Adrenal gland (tissue), 12 donors: ENCODE measurements around the gene CEL. TPM values are rescaled to one million over a fixed set of nuclear protein-coding genes. Genes with fewer than 3 reads are reported as not detected.
A peak's percentile ranks its signal among the peaks of the same experiment; 100 is the strongest.

ENCODE experiments used
- DNase-seq, 7 donors: peaks; one replicate each; pipeline ENCODE4 v3.0.0-alpha.2; 2019 to 2020
- H3K27ac ChIP-seq, 5 donors: fragments of 200-600 bp; sonication (generic) in 4 of 5; 1 replicate in 3 of 5; 2 replicates in 2 of 5; pipeline versions ENCODE4 v1.5.1 to v1.8.0; 2016 to 2020; ENCODE audit warnings: mild to moderate bottlenecking in 1 of 5
- H3K27me3 ChIP-seq: fragments of 200-600 bp; 2 replicates; pipeline ENCODE4 v1.8.0; 2021
- H3K36me3 ChIP-seq, 2 donors: fragments of 200-600 bp; replicated peaks in 1 of 2; 1 replicate in 1 of 2; 2 replicates in 1 of 2; pipeline versions ENCODE4 v1.5.1 to v1.8.0; 2018 to 2022
- H3K4me1 ChIP-seq, 2 donors: fragments of 200-600 bp; replicated peaks in 1 of 2; 1 replicate in 1 of 2; 2 replicates in 1 of 2; pipeline versions ENCODE4 v1.5.1 to v1.8.0; 2018 to 2021
- H3K4me3 ChIP-seq, 4 donors: fragments of 200-600 bp; sonication (generic) in 3 of 4; one replicate each; pipeline ENCODE4 v1.5.1; 2016 to 2018
- H3K9me3 ChIP-seq, 3 donors: fragments of 200-600 bp; sonication (generic) in 1 of 3; replicated peaks in 1 of 3; 1 replicate in 2 of 3; 2 replicates in 1 of 3; pipeline versions ENCODE4 v1.5.1 to v1.8.0; 2016 to 2021
- CTCF ChIP-seq, 6 experiments: fragments of 450-650 bp in 4 of 6; fragments of 200-600 bp in 2 of 6; sonication (generic) in 1 of 6; IDR thresholded peaks; 1 replicate in 5 of 6; 2 replicates in 1 of 6; pipeline versions ENCODE4 v1.5.1 to v1.8.0; 2016 to 2021; ENCODE audit warnings: antibody characterized with exemption in 6 of 6, mild to moderate bottlenecking in 2 of 6, moderate library complexity in 1 of 6
- POLR2A ChIP-seq, 2 donors: fragments of 450-650 bp; IDR thresholded peaks; one replicate each; pipeline ENCODE4 v1.6.1; 2017; ENCODE audit warnings: antibody characterized with exemption in 2 of 2, mild to moderate bottlenecking in 2 of 2, moderate library complexity in 1 of 2
- WGBS, 4 donors: extraction: QIAGEN DNeasy Blood & Tissue Kit in 2 of 4; methylation state at CpG; one replicate each; pipeline versions ENCODE4 v1.1.5 to v1.1.7; 2013 to 2017; 5-methylcytosine and 5-hydroxymethylcytosine counted together
- intact Hi-C, 2 donors: fragments of 100-400 bp; cut with DNase I; formaldehyde crosslinking; loops; one replicate each; pipeline versions ENCODE4 v1.14.1 to v1.15.0; 2022 to 2023
- polyA plus RNA-seq, 3 donors: library from polyadenylated mRNA; stranded (reverse); fragments of 200-250 nt in 2 of 3; fragments of 350-450 nt in 1 of 3; fragmentation: Illumina TruSeq in 1 of 3; extraction: RNeasy Lipid Tissue Mini Kit (QIAGEN cat#74804) in 1 of 3; gene quantifications; one replicate each; pipeline ENCODE4 v1.2.3, GENCODE V29; 2013 to 2014
- total RNA-seq, 9 donors: library from RNA; depleted of rRNA in 4 of 9; stranded (reverse); fragments of >200 nt in 4 of 9; fragments of 120-200 nt in 1 of 9; fragmentation: NEBNext Ultra II Directional in 1 of 9; extraction: Animal tissue kit (Norgen Biotek cat#: 25700) in 1 of 9; gene quantifications; one replicate each; pipeline versions ENCODE4 v1.1.0 to v1.2.4, GENCODE V29; 2013 to 2023
- donor health status: healthy with polysubstance abuse.
- donor health status: Bipolar disorder and iron deficiency.
- donor health status: DM: yes; HTN: yes; CAD: no.
- donor health status: DM: no; HTN: no; CAD: no.
- donor health status: DM: no; HTN: no; CAD: no.
- donor health status: DM: yes; HTN: yes; CAD: no.

The CEL gene
- total and polyA plus RNA-seq, 12 donors = 0.27 to 6.1 (median 2.1) TPM; not detected in 1

- Histone ChIP-seq H3K27ac (no peak overlapping the region), H3K27me3 (no peaks in the 10 kb centered on the region), H3K9me3 (no peaks in the 10 kb centered on the region), H3K4me1 (peaks cover 0 to 6% of the 10 kb centered on the region in 2 donors), H3K36me3 (peaks cover 0 to 54% of the 10 kb centered on the region in 2 donors), H3K4me3 (no peak overlapping the region)
- TF ChIP-seq POLR2A (IDR thresholded peaks at IDR 0.05) (no peak), CTCF (IDR thresholded peaks at IDR 0.05) (no peak)
- DNase-seq = no peak
- 94 to 95% (median 94%) methylated on average over 12 of the region's 12 CpGs for WGBS, 4 donors
- intact Hi-C loops = no loop called here
These were observed 4.2 kb upstream of the CEL start for GRCh38 chr9:133057553-133057952.

GRCh38 chr9:133058071-133058470, 3.7 kb upstream of the CEL start:
- peaks cover 0 to 49% of the 10 kb centered on the region in 2 donors for H3K36me3 ChIP-seq

GRCh38 chr9:133058550-133059320, 3.0 kb upstream of the CEL start:
- WGBS, 4 donors = 76 to 84% (median 81%) methylated on average over 12 of the region's 12 CpGs
- intact Hi-C loops = no loop called here
- TF ChIP-seq POLR2A (IDR thresholded peaks at IDR 0.05) = no peak

More at GRCh38 chr9:133058071-133058470, 3.7 kb upstream of the CEL start:
- intact Hi-C loops = no loop called here
- Histone ChIP-seq H3K4me3 (no peak overlapping the region), H3K9me3 (no peaks in the 10 kb centered on the region), H3K27me3 (no peaks in the 10 kb centered on the region), H3K4me1 (peaks cover 0 to 6% of the 10 kb centered on the region in 2 donors), H3K27ac (no peak overlapping the region)
- WGBS, 4 donors = 88 to 98% (median 92%) methylated on average over 5 to 7 of the region's 7 CpGs
- DNase-seq = peak in 1 of 7 donors; percentile 14
- TF ChIP-seq CTCF (IDR thresholded peaks at IDR 0.05) = no peak
- no peak for TF ChIP-seq POLR2A (IDR thresholded peaks at IDR 0.05)

GRCh38 chr9:133059623-133060022, 2.2 kb upstream of the CEL start:
- Histone ChIP-seq H3K27me3 (no peaks in the 10 kb centered on the region), H3K4me3 (no peak overlapping the region), H3K9me3 (no peaks in the 10 kb centered on the region), H3K27ac (no peak overlapping the region), H3K4me1 (peaks cover 0 to 6% of the 10 kb centered on the region in 2 donors), H3K36me3 (peaks cover 0 to 34% of the 10 kb centered on the region in 2 donors)
- DNase-seq = no peak
- intact Hi-C loops = no loop called here
- no peak for TF ChIP-seq CTCF (IDR thresholded peaks at IDR 0.05)
- TF ChIP-seq POLR2A (IDR thresholded peaks at IDR 0.05) = no peak
- WGBS, 4 donors = 66 to 81% (median 73%) methylated on average over 6 to 7 of the region's 7 CpGs

More at GRCh38 chr9:133058550-133059320, 3.0 kb upstream of the CEL start:
- H3K4me1 ChIP-seq = peaks cover 0 to 6% of the 10 kb centered on the region in 2 donors
- no peaks in the 10 kb centered on the region for H3K9me3 ChIP-seq
- H3K4me3 ChIP-seq = no peak overlapping the region
- peak in 1 of 7 donors; percentile 17 for DNase-seq
- no peaks in the 10 kb centered on the region for H3K27me3 ChIP-seq
- peaks cover 0 to 42% of the 10 kb centered on the region in 2 donors for H3K36me3 ChIP-seq
- no peak overlapping the region for H3K27ac ChIP-seq
